PFSK-1 (cell line): ENCODE results near the gene NKIRAS2.

Experiments
- FOXP2 ChIP-seq: optimal IDR thresholded peaks from 2 replicates; pipeline ENCODE3; 2011; ENCODE audit warnings: borderline replicate concordance, control low read depth, inconsistent platforms; ENCODE audit not compliant: insufficient read depth; ENCODE audit errors: extremely low read length, extremely low read depth
- POLR2AphosphoS5 ChIP-seq: IDR thresholded peaks from 2 replicates; pipeline ENCODE4 v1.6.1; 2012; ENCODE audit warnings: low read depth, mild to moderate bottlenecking, control low read depth, low read length, moderate library complexity
- SIN3A ChIP-seq: IDR thresholded peaks from 2 replicates; pipeline ENCODE4 v1.6.1; 2012; ENCODE audit warnings: mild to moderate bottlenecking, low read length, moderate library complexity, borderline replicate concordance; ENCODE audit not compliant: insufficient read depth
- TAF1 ChIP-seq: IDR thresholded peaks from 2 replicates; pipeline ENCODE4 v1.6.1; 2012; ENCODE audit warnings: low read length, control low read depth, borderline replicate concordance; ENCODE audit not compliant: insufficient read depth
- TF ChIP-seq, protein P1 (sequence below), 2 experiments: IDR thresholded peaks; 2 replicates each; pipeline versions ENCODE4 v1.6.1 to v1.8.0; 2011 to 2012; ENCODE audit warnings: low read depth in 2 of 2, low read length in 2 of 2, control low read depth in 1 of 2, inconsistent platforms in 1 of 2, mild to moderate bottlenecking in 1 of 2, moderate library complexity in 1 of 2; ENCODE audit not compliant: insufficient read depth in 1 of 2

The NKIRAS2 gene

DNA sequence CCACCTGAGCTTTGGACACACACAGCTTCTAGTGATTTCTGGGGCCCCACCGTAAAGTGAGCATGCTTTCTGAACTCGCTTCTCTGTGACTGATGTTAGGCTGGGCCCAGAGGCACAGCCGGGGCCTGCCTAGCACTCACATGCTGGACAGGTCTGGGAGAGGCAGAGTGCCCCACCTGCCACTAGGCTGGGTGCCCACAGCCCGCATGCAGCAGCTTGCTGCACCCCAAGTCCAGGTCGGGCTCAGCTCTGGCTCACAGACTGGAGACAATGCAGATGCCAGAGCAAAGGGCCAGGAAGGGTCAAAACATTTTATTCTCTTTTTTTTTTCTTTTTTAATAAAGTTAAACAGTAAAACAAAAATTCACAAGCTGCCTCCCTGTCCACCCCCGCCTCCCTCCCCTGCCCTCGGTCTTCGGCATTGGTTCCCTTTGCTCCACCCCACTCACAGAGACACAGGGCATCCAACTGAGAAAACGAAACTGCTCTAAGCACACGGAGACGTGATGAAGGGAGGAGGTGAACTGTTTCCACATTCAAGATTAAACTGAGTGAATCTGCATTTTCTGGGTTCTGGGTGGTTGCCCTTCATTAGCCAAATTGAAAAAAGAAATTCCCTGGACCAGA lies 43.6 kb upstream of the NKIRAS2 start:
- TF ChIP-seq FOXP2 (no peak), SIN3A (no peak), POLR2AphosphoS5 (no peak), TAF1 (no peak)
- TF ChIP-seq, protein P1, sequence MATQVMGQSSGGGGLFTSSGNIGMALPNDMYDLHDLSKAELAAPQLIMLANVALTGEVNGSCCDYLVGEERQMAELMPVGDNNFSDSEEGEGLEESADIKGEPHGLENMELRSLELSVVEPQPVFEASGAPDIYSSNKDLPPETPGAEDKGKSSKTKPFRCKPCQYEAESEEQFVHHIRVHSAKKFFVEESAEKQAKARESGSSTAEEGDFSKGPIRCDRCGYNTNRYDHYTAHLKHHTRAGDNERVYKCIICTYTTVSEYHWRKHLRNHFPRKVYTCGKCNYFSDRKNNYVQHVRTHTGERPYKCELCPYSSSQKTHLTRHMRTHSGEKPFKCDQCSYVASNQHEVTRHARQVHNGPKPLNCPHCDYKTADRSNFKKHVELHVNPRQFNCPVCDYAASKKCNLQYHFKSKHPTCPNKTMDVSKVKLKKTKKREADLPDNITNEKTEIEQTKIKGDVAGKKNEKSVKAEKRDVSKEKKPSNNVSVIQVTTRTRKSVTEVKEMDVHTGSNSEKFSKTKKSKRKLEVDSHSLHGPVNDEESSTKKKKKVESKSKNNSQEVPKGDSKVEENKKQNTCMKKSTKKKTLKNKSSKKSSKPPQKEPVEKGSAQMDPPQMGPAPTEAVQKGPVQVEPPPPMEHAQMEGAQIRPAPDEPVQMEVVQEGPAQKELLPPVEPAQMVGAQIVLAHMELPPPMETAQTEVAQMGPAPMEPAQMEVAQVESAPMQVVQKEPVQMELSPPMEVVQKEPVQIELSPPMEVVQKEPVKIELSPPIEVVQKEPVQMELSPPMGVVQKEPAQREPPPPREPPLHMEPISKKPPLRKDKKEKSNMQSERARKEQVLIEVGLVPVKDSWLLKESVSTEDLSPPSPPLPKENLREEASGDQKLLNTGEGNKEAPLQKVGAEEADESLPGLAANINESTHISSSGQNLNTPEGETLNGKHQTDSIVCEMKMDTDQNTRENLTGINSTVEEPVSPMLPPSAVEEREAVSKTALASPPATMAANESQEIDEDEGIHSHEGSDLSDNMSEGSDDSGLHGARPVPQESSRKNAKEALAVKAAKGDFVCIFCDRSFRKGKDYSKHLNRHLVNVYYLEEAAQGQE (IDR thresholded peaks at IDR 0.05; ENCODE audit: insufficient read depth in 1 of 2, low read depth in 2 of 2, low read length in 2 of 2) = no peak

DNA sequence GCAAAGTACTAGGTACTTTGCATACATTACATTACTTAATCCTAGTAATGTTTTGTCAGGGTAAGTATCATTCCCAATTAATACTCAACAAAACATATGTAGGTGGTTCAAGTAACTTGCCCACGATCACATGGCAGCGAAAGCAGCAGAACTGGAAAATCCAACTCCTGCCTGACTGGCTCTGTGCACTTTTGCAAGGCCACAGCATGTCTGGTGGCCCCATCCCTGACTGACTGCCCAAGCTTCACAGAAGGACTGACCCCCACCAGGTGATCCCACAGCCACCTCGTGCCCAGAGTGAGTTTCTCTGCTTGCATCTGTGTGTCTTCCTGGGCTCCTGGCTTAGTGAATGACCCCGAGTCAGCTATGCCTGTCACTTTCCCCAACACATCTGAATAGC lies 41.9 kb upstream of the NKIRAS2 start:
- no peak for TF ChIP-seq POLR2AphosphoS5
- no peak for TF ChIP-seq SIN3A
- TF ChIP-seq, protein P1 (IDR thresholded peaks at IDR 0.05; ENCODE audit: insufficient read depth in 1 of 2, low read depth in 2 of 2, low read length in 2 of 2) = no peak
- no peak for TF ChIP-seq TAF1
- no peak for TF ChIP-seq FOXP2

DNA sequence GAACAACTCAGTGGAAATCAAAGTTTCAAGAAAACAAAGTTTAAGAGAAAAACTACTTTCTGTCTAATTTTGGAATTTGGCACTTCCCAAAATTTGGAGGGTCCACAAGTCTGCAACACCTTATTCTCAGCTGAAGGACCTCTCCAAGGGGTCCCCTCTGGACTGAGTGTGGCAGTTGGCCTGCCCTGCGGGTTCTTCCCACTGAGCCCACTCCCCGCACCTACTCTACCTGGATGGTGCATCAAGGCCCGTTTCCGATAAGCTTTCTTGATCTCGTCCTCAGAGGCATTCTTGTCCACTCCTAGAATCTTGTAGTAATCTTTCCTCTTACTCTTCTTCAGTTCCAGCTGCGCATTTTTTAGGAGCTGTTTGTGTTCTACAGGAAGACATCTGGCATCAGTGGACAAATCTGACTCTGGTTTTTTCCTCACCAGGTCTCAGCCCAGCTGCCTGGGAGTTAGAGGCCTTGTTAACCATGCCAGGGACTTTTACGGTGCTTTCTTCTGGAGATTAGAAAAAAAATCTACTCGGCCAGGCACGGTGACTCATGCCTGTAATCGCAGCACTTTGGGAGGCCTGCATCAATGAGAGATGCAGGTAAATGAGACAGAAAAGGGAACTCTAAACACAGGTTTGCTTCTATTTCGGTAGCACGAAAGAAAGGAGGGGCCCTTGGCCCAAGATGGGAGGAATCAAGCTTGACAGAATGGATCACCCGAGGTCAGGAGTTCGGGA lies 37.7 kb upstream of the NKIRAS2 start:
- TF ChIP-seq TAF1 (no peak), SIN3A (no peak), FOXP2 (no peak), POLR2AphosphoS5 (no peak)
- TF ChIP-seq, protein P1 (IDR thresholded peaks at IDR 0.05; ENCODE audit: insufficient read depth in 1 of 2, low read depth in 2 of 2, low read length in 2 of 2) = no peak

DNA sequence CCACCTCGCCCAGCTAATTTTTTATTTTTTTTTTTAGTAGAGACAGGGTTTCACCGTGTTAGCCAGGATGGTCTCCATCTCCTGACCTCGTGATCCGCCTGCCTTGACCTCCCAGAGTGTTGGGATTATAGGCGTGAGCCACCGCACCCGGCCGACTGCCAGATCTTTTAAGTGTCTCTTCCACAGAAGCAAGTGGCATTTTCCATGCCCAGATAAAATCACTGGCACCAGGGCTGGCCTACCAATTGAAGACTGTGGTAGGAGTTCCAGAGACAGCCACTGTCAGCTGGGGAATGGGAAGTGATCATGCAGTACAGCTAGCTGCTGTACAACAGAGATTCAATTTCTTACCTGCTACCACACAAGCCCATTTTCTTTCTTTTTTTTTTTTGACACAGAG lies 35.4 kb upstream of the NKIRAS2 start:
- TF ChIP-seq TAF1 (no peak), SIN3A (no peak), POLR2AphosphoS5 (no peak), FOXP2 (no peak)
- TF ChIP-seq, protein P1 (IDR thresholded peaks at IDR 0.05; ENCODE audit: insufficient read depth in 1 of 2, low read depth in 2 of 2, low read length in 2 of 2) = no peak
